OCI-LY3 (cell line): Measurements from ENCODE around the gene FAM153A.
"Not testable (repeated sequence)": the region's sequence is repeated elsewhere in the genome, so short reads cannot be mapped to it uniquely, and the experiment has no call there.

Experiments used
- CTCF ChIP-seq: fragments of 200-600, 300-600 bp; sonication (generic); IDR thresholded peaks from 2 replicates; pipeline ENCODE4 v1.5.1; 2014; ENCODE audit warnings: antibody characterized with exemption, low read length, low read depth
- EZH2phosphoT487 ChIP-seq: fragments of 200-600 bp; shearing (Covaris generic); IDR thresholded peaks from 2 replicates; pipeline ENCODE4 v1.6.1; 2018; ENCODE audit warnings: antibody characterized with exemption, mixed run types, low read depth

GRCh38 chr5:177782792-177783633 lies at the start of gene FAM153A:
- not testable (repeated sequence) for TF ChIP-seq CTCF, EZH2phosphoT487
